ENCODE results near the gene FBXL22.
A peak's percentile ranks its signal among the peaks of the same experiment; 100 is the strongest.
"Not testable (repeated sequence)": the region's sequence is repeated elsewhere in the genome, so short reads cannot be mapped to it uniquely, and the experiment has no call there.

The FBXL22 gene

DNA sequence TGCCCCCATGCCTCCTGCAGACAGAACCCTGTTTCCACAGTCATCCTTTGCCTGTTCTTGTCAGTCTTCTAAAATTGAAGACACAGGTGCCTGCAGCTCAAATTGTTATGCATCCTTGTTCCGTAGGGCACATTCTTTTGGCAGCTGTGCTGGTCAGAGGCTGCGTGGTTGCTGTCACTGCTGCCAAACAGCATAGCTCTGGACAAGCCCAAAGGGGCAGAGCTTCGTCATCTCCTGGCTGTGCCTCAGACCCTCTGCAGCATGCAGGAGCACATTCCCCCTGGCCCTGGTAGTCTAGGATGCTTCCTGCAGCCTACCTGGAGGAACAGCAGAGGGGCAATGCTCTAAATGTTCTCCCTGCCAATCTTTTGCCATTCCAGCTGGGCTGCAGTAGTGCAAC lies 2.1 kb upstream of the FBXL22 start:
- no peak for DNase-seq

GRCh38 chr15:63595688-63596087 lies 1.5 kb upstream of the FBXL22 start:
- DNase-seq, result no peak

DNA sequence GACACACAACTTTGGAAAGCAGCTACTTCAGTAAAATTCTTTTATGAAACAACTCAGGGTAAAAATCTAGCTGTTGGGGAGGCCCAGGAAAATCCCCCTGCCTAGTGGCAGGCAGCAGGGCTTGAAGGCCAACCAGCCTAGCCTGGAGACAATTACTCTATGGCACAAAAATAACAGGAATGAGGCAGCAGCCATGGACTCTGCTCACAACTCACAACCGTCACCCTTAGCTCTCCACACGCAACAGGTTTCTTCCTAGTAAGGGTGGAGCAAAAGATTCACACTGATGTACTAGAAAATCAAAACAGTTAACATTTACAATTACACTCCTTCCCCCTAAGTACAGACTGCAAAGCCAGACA lies 530 bp upstream of the FBXL22 start:
- DNase-seq, result no peak

DNA sequence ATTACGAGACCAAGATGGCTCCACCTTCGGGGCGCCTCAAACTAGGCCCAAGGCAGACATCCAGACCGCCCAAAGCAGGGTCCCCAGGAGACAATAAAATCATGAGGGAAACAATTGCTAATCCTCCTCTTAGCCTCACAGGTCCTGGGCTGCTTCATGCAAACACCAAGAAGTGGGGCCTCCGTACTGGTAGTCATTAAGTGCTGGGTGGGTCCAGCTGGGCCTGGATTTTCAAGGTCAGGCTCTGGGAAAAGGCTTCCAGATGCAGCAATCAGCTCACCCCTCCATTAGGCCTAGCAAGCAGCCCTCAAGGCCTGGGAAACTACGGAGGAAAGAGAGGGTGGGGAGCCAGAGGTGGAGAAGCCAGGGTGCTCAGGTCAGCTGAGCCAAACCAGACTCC lies 634 bp downstream of the FBXL22 start:
- DNase-seq, result no peak

DNA sequence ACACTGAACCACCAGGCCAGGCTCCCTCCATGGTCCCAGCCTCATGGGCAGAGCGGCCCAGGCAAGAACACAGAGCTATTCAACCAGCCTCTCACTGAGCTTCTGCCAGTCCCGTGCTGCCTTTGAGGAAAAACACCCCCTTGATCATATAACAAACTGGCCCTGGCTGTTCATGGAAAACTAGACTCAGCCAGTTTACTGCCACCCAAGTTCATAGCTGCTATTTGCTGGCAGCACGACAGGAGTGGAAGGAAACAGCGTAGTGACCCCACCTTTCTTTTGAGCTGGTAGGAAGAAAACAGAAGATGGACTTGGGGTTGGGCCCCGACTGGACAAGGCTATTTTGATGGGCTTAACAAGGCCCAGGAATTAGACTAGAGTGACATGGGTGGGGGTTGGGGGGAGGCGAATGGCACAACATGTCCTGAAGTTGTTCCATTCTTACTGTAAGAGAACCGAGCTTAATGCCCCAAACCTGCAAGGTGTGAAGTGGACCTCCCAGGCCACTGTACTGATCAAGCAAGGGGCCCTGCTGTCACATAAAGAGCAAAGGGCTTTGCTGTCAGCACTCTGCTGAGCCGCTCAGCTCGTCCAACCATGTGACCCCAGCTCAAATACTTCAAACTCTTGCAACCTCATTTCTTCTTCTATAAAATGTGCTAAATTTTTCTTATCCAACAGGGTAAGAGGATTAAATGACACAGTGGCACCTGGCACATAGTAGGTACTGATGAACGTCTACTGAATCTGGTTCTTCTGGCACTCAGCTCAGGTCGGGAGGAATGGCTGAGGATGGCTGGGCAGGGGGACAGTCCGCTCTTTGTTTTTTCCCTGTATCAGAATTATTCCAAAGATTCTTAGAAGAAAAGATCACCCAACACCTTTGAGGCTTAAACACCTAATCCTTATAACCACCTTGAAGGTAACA lies 1.6 kb downstream of the FBXL22 start:
- no peak for DNase-seq

- DNase-seq, result no peak
These were observed 2.3 kb downstream of the FBXL22 start for GRCh38 chr15:63599401-63600000.

- no peak for DNase-seq
These were observed 2.9 kb downstream of the FBXL22 start for GRCh38 chr15:63600001-63600615.

DNA sequence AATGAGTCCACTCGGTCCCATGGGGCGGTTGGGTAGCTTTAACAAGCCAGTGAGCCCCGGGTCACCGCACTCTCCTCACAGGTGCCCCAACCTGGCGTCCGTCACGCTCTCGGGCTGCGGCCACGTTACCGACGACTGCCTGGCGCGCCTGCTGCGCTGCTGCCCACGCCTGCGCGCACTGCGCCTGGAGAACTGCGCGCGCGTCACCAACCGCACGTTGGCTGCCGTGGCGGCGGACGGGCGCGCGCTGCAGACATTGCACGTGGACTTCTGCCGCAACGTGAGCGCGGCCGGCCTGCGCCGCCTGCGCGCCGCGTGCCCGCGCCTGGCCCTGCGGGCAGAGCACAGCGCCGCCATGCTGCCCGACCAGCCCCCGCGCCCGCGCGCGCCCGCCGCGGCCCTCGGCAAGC lies 3.4 kb downstream of the FBXL22 start:
- peak; percentile 87 for DNase-seq

GRCh38 chr15:63601026-63601703 lies 4.0 kb downstream of the FBXL22 start:
- DNase-seq, result no peak

DNA sequence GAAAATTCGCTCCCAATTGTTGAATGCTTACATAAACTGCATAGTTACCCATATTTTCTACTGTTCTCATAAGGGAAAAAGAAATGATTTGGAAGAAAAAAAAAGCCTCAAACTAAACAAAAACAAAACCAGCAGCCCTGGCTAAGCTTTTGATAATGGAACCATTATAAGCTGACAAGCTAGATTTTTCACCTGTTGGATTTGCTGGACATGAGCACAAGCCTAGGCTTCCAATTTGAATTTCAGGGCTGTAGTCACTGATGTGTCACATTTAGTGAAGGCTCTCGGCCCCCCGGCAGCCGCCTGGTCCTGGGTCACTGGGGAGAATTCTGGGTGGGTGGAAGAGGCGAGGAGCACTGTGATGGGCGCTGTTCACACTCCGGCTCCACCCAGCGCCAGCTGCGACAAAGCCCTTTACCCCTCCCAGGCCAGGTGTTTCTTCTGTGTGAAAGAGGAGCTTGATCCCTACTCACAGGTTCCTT lies 4.6 kb downstream of the FBXL22 start:
- no peak for DNase-seq

DNA sequence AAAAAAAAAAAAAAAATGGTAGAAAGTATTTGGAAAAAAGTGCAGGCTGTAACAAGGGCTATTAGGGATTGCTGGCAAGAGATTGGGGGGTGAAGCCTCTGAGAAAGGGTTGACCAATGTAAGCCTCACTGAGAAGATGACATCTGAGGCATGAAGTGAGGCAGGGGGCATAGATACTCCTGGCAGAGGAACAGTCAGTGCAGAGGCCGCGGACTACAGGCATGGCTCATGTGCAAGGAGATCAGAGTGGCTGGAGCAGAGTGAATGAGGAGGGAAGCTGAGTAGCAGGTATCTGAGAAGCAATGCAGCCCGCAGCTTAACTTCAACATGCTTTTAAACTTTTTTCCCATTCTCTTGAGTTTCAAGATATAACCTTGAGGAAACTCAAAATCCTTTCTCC lies 5.4 kb downstream of the FBXL22 start:
- no peak for DNase-seq

GRCh38 chr15:63603516-63603915 lies 6.3 kb downstream of the FBXL22 start:
- no peak for DNase-seq

- no peak for DNase-seq
These were observed 7.1 kb downstream of the FBXL22 start for GRCh38 chr15:63604281-63604680.

DNA sequence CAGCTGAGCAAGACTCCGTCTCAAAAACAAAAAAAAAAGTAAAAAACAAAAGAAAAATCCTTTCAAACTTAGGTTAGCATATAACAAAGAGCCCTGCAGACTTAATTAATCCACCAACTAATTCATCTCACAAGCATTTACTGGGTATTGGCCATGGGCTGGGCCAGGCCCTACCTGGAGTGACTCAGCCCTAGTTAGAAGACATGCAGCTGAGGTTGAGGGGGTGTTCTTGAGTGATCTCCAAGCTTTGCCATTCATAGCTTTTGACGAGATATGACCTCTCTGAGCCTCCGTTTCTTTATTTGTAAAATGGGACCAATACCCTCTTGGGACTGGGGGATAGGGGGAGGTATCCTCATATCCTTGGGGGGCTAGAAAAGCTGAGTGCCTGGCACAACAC lies 7.8 kb downstream of the FBXL22 start:
- DNase-seq, result no peak

DNA sequence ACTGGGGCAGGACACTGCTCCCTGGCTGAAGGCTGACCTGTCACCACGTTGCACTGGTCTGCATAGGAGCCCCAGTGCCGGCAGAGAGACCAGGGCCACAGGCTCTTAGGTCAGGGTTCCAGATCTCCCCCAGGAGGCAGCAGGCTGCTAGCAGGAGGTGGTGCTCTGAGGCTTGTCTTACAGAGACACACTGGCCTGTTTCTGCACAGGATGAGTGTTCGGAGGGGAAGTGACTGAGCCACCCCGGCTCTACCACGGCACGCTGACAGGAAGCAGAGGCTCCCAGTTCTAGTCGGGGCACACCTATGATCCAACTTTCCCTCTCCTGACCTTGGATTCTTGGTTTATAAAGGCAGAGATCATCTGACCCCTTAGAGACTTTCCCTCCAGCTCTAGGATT lies 8.6 kb downstream of the FBXL22 start:
- DNase-seq, result no peak

DNA sequence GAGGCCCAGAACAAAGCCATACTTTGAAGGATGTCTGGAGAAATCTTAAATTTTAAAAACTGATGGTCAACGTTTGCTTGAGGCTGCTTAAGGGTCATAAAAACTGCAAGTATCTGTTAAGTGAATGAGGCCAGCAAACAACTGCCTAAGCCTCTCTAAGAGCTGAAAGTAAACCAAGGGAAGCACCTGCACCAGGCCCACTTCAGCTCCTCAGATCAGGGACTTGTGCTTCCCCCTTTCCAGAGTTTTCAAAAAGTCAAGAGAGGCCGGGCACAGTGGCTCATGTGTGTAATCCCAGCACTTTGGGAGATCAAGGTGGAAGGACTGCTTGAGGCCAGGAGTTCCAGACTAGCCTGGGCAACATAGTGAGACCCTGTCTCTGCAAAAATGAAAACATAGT lies 9.1 kb downstream of the FBXL22 start:
- DNase-seq, result no peak

GRCh38 chr15:63608989-63609388 lies 11.8 kb downstream of the FBXL22 start:
- no peak for DNase-seq

DNA sequence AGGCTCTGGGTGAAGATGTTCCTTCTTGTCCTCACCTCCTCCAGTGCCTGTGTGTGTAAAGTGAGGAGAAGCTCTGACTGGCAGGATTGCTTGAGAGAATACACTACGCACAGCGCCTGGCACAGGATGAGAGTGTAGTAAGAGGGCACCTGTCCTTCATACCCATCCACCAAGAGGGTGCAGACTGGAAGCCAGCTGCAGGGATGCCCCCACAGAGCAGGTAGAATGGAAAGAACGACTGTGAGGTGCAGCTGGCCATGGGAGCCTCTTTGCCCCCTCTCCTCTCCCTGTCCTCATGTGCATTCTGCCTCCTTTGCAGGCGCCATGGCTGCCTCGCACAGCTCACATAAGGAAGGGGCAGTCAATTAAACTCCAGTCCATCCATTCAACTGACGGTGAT lies 12.3 kb downstream of the FBXL22 start:
- DNase-seq, result no peak

GRCh38 chr15:63610209-63610841 lies 13.1 kb downstream of the FBXL22 start:
- peak; percentile 88 for DNase-seq

DNA sequence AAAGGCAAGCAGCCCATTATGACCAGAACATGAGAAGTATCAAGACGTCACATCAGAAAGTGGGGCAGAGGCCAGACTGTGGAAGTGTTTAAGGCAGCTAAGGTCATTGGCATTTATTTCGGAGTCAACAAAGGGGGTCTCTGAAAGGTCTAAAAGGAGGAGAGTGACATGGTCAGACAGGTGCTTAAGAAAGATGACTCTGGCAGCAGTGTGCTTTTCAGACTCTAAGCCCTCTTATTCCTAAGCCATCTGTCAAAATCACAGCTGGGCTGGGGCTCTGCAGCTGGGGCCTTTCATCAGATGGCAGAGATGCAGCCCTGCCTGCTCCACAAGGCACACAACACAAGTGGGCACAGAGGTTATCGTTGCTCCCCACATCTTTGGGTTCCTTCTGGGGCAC lies 14.0 kb downstream of the FBXL22 start:
- DNase-seq, result no peak

GRCh38 chr15:63612300-63612699 lies 15.1 kb downstream of the FBXL22 start:
- no peak for DNase-seq

- DNase-seq, result peak; percentile 76
These were observed 18.7 kb downstream of the FBXL22 start for GRCh38 chr15:63615935-63616334.

- DNase-seq, result not testable (repeated sequence)
These were observed 20.0 kb downstream of the FBXL22 start for GRCh38 chr15:63617147-63617546.
